ENCODE results near the gene SPRED1. TPM values are rescaled to one million over a fixed set of nuclear protein-coding genes. Genes with fewer than 3 reads are reported as not detected.
"Not testable (repeated sequence)": the region's sequence is repeated elsewhere in the genome, so short reads cannot be mapped to it uniquely, and the experiment has no call there.

Gene SPRED1
- total RNA-seq, 4 donors from 2014 or later = 8.6 to 26.5 (median 10.3) TPM

DNA sequence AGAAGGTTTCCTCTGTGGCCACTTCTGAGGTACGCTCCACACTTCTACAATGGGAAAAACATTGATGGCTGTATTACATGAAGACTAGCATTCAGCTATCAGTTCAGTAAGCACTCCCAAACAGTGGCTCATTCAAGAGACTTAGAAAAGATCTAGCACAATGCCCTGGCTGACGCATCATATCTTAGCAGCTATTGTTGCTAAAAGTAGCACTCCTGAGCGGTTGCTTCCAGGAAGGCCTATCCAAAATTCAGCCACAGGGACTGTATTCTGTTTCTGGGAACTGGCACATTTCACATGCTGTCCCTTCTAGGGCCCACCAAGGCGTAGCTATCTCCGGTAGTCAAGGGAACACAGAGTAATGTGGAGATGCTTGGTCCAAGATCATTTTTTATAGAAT lies 21.2 kb upstream of the SPRED1 start:
- 89 to 94% methylated on average over 3 to 5 of the region's 5 CpGs for WGBS, 2 donors (ENCODE audit: low coverage in 1 of 2)

GRCh38 chr15:38237021-38237420 lies 15.6 kb upstream of the SPRED1 start:
- H3K4me1 ChIP-seq; H3K36me3 ChIP-seq; H3K9me3 ChIP-seq; H3K27me3 ChIP-seq; H3K27ac ChIP-seq; H3K4me3 ChIP-seq; intact Hi-C loops (cut with DNase I; ENCODE audit: low total_unique reads); DNase-seq: not testable (repeated sequence)
- 92 to 100% methylated on average over 1 to 9 of the region's 9 CpGs for WGBS, 2 donors (ENCODE audit: low coverage in 1 of 2)
- in situ Hi-C loops (cut with MboI; ENCODE audit: low pct_ligation_motif_present in 1 of 4, low pct_unique_long_range_greater_than_20kb in 1 of 4, low sequenced_read_pairs in 3 of 4) = loop anchor here in 1 of 4 donors (25.0 kb wide), 1 partner anchor 175 kb away; no protein-coding TSS in a partner anchor

More for the DNA sequence above, 21.2 kb upstream of the SPRED1 start:
- in situ Hi-C loops (cut with MboI; ENCODE audit: low pct_ligation_motif_present in 1 of 4, low pct_unique_long_range_greater_than_20kb in 1 of 4, low sequenced_read_pairs in 3 of 4) = loop anchor here in 1 of 4 donors (25.0 kb wide), 1 partner anchor 169 kb away; no protein-coding TSS in a partner anchor
- intact Hi-C loops (cut with DNase I; ENCODE audit: low total_unique reads) = no loop called here
- H3K9me3 ChIP-seq = no peaks in the 10 kb centered on the region
- H3K36me3 ChIP-seq = no peaks in the 10 kb centered on the region
- no peak for DNase-seq
- TF ChIP-seq POLR2AphosphoS5 (IDR thresholded peaks at IDR 0.05) = no peak
- TF ChIP-seq, protein P1, sequence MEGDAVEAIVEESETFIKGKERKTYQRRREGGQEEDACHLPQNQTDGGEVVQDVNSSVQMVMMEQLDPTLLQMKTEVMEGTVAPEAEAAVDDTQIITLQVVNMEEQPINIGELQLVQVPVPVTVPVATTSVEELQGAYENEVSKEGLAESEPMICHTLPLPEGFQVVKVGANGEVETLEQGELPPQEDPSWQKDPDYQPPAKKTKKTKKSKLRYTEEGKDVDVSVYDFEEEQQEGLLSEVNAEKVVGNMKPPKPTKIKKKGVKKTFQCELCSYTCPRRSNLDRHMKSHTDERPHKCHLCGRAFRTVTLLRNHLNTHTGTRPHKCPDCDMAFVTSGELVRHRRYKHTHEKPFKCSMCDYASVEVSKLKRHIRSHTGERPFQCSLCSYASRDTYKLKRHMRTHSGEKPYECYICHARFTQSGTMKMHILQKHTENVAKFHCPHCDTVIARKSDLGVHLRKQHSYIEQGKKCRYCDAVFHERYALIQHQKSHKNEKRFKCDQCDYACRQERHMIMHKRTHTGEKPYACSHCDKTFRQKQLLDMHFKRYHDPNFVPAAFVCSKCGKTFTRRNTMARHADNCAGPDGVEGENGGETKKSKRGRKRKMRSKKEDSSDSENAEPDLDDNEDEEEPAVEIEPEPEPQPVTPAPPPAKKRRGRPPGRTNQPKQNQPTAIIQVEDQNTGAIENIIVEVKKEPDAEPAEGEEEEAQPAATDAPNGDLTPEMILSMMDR (IDR thresholded peaks at IDR 0.05) = no peak
- no peaks in the 10 kb centered on the region for H3K27me3 ChIP-seq
- H3K27ac ChIP-seq = no peak overlapping the region
- H3K4me1 ChIP-seq = peaks cover 0 to 14% (median 3%) of the 10 kb centered on the region in 4 donors
- H3K4me3 ChIP-seq = no peak overlapping the region

GRCh38 chr15:38238311-38238710 lies 14.3 kb upstream of the SPRED1 start:
- WGBS, 2 donors (ENCODE audit: low coverage in 1 of 2) = 85 to 100% methylated on average over 2 of the region's 2 CpGs
- in situ Hi-C loops (cut with MboI; ENCODE audit: low pct_ligation_motif_present in 1 of 4, low pct_unique_long_range_greater_than_20kb in 1 of 4, low sequenced_read_pairs in 3 of 4) = loop anchor here in 1 of 4 donors (25.0 kb wide), 1 partner anchor 176 kb away; no protein-coding TSS in a partner anchor

GRCh38 chr15:38242055-38242454 lies 10.6 kb upstream of the SPRED1 start:
- Histone ChIP-seq H3K27me3 (no peaks in the 10 kb centered on the region), H3K9me3 (no peaks in the 10 kb centered on the region), H3K4me1 (peaks cover 0 to 21% (median 2%) of the 10 kb centered on the region in 4 donors), H3K36me3 (no peaks in the 10 kb centered on the region), H3K4me3 (no peak overlapping the region), H3K27ac (no peak overlapping the region)
- 32 to 44% methylated on average over 2 of the region's 2 CpGs for WGBS, 2 donors (ENCODE audit: low coverage in 1 of 2)
- TF ChIP-seq EP300 (IDR thresholded peaks at IDR 0.05; ENCODE audit: low read depth) (no peak), POLR2A (IDR thresholded peaks at IDR 0.05) (no peak), POLR2AphosphoS5 (IDR thresholded peaks at IDR 0.05) (no peak)
- TF ChIP-seq, protein P1 (IDR thresholded peaks at IDR 0.05) = no peak
- intact Hi-C loops (cut with DNase I; ENCODE audit: low total_unique reads) = no loop called here
- DNase-seq = no peak
- in situ Hi-C loops (cut with MboI; ENCODE audit: low pct_ligation_motif_present in 1 of 4, low pct_unique_long_range_greater_than_20kb in 1 of 4, low sequenced_read_pairs in 3 of 4) = loop anchor here in 1 of 4 donors (25.0 kb wide), 1 partner anchor 180 kb away; no protein-coding TSS in a partner anchor

More at GRCh38 chr15:38238311-38238710, 14.3 kb upstream of the SPRED1 start:
- H3K27me3 ChIP-seq = no peaks in the 10 kb centered on the region
- no peak overlapping the region for H3K4me3 ChIP-seq
- peaks cover 0 to 13% (median 0%) of the 10 kb centered on the region in 4 donors for H3K4me1 ChIP-seq
- H3K36me3 ChIP-seq = no peaks in the 10 kb centered on the region
- H3K9me3 ChIP-seq = no peaks in the 10 kb centered on the region
- no peak overlapping the region for H3K27ac ChIP-seq
- intact Hi-C loops (cut with DNase I; ENCODE audit: low total_unique reads) = no loop called here
- no peak for DNase-seq
- no peak for TF ChIP-seq POLR2A (IDR thresholded peaks at IDR 0.05)
- TF ChIP-seq EP300 (IDR thresholded peaks at IDR 0.05; ENCODE audit: low read depth) = no peak
- TF ChIP-seq, protein P1 (IDR thresholded peaks at IDR 0.05) = no peak
- TF ChIP-seq POLR2AphosphoS5 (IDR thresholded peaks at IDR 0.05) = no peak
